Stomach (tissue), 4 donors: ENCODE results near the gene SCARF1.

ENCODE experiments used
- EP300 ChIP-seq: sonication (generic); formaldehyde crosslinking; IDR thresholded peaks from one replicate; pipeline ENCODE4 v1.6.1; 2017; ENCODE audit warnings: antibody characterized with exemption
- POLR2A ChIP-seq, 4 donors: fragments of 450-650 bp; IDR thresholded peaks; one replicate each; pipeline ENCODE4 v1.6.1; 2016; ENCODE audit warnings: antibody characterized with exemption in 4 of 4, control low read depth in 2 of 4, mild to moderate bottlenecking in 1 of 4, moderate library complexity in 1 of 4
- POLR2AphosphoS5 ChIP-seq, 3 donors: sonication (generic); formaldehyde crosslinking; IDR thresholded peaks; one replicate each; pipeline ENCODE4 v1.6.1; 2016; ENCODE audit warnings: antibody characterized with exemption in 3 of 3
- TF ChIP-seq, protein P1 (sequence below), 7 experiments: fragments of 450-650 bp in 4 of 7; fragments of 200-600 bp in 3 of 7; sonication (generic) in 3 of 7; IDR thresholded peaks; one replicate each; pipeline ENCODE4 v1.5.1; 2016 to 2019; ENCODE audit warnings: antibody characterized with exemption in 7 of 7, control low read depth in 2 of 7, mild to moderate bottlenecking in 1 of 7

DNA sequence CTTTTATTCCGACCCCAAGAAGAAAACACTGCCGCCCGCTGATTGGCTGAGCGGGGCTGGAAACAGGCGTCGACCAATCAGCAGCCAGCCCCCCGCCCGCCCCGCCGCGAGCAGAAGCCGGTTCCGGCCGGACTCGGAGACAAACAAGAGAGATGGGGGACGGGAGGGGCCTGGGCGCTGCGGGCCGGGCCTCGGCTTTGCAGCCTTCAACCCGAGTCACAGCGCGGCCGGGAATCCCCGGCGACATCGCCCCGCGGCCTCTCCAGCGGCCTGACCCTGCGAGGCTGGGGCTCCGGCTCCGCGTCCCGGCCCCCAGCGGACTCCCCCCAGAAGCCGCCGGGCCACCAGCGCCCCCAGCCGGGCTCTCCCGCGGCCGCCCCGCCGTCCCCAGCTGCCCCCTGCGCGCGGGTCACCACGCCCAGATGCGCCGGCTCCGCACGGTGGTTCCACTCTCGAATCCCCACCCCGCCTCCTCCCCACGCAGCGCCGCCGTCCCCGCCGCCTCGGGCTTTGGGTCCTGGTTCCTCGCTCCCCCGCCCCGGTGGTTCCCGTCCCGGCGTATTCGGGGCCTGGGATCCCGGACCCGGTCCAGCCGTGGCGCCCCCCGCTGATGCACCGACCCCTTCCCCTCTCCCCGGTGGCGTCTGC, 16.6 kb downstream of the SCARF1 start:
- TF ChIP-seq, protein P1, sequence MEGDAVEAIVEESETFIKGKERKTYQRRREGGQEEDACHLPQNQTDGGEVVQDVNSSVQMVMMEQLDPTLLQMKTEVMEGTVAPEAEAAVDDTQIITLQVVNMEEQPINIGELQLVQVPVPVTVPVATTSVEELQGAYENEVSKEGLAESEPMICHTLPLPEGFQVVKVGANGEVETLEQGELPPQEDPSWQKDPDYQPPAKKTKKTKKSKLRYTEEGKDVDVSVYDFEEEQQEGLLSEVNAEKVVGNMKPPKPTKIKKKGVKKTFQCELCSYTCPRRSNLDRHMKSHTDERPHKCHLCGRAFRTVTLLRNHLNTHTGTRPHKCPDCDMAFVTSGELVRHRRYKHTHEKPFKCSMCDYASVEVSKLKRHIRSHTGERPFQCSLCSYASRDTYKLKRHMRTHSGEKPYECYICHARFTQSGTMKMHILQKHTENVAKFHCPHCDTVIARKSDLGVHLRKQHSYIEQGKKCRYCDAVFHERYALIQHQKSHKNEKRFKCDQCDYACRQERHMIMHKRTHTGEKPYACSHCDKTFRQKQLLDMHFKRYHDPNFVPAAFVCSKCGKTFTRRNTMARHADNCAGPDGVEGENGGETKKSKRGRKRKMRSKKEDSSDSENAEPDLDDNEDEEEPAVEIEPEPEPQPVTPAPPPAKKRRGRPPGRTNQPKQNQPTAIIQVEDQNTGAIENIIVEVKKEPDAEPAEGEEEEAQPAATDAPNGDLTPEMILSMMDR (IDR thresholded peaks at IDR 0.05) = peak in 4 of 7 experiments; percentile 7 to 60 (median 26)
- TF ChIP-seq POLR2A (IDR thresholded peaks at IDR 0.05) (no peak), POLR2AphosphoS5 (IDR thresholded peaks at IDR 0.05) (peak in 2 of 3 donors; percentile 8 to 45), EP300 (no peak)
